Measurements from ENCODE around the gene TECTA.

The TECTA gene

DNA sequence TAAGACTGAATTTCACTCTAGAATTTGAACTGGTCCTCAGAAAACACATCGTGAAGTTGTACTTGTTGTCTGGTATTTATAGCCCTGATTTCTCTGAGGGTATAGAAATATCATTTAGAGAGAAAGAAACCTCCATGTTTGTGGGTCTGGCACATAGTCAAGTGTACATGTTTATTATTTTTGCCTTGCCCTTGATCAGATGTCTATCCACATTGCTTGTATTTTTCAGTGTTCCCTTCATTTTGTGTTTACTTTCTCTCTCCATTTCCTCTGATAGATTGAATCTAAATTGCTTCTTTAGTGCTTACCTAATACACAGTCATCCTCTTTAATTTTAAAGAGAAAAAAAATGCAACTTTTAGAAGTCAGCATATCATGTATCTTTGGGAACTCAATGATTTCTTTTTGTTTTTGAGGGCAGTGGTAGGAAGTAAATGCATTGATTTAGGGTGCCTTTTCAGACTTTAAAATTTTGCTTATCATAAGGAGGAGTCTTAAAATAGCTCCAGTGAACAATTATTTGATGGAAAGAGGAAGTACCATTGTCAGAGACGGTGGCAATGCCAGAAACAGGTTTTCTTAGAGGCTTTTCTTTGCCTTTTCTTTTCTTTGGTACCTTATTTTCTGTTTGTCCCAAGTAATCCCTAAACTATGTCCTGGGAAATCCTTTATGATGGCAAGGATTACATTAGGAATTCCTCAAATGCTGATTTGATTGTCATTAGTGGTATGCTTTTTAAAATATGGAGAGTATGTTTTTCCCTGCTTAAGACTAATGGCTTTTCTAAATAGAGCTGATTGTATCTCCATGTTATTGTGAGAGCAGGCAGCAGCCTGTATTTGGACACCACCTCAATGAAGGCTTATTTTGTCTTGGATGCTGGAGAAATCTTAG is 29.8 kb upstream of the TECTA start:
- no peak for DNase-seq (ENCODE audit: low read depth)
- TF ChIP-seq, protein P1, sequence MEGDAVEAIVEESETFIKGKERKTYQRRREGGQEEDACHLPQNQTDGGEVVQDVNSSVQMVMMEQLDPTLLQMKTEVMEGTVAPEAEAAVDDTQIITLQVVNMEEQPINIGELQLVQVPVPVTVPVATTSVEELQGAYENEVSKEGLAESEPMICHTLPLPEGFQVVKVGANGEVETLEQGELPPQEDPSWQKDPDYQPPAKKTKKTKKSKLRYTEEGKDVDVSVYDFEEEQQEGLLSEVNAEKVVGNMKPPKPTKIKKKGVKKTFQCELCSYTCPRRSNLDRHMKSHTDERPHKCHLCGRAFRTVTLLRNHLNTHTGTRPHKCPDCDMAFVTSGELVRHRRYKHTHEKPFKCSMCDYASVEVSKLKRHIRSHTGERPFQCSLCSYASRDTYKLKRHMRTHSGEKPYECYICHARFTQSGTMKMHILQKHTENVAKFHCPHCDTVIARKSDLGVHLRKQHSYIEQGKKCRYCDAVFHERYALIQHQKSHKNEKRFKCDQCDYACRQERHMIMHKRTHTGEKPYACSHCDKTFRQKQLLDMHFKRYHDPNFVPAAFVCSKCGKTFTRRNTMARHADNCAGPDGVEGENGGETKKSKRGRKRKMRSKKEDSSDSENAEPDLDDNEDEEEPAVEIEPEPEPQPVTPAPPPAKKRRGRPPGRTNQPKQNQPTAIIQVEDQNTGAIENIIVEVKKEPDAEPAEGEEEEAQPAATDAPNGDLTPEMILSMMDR (IDR thresholded peaks at IDR 0.05; ENCODE audit: insufficient read depth, low read depth, low read length, missing control alignments): no peak

DNA sequence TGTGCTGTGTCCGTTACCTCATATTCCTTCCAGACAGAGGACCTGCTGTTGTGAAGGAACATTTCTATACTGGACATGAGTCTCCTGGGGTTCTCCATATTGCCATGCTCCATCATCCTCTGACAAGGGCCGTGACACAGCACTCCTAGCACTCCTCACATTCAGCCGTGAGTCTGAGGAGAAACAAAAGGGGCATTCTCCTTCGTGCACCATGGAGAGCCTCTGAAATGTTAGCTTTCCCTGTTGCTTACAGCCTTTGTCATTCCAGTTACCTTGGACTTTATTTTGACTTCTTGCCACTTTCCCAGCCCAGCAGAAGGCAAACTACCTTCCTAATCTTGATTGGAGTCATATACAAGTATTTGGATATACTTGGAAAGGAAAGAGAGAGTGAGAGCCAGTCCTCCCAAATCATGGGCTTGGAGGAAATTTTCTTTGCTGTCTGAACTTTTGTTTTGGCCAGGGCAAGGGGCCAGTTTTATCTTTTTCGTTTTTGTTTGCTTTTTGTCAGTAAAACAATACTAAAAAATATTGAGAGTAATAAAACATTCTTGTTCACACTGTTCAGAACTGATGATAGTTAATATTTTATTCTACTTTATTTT is 29.1 kb upstream of the TECTA start:
- H3K4me3 ChIP-seq (ENCODE audit: low read length): no peak overlapping the region
- TF ChIP-seq, protein P1 (IDR thresholded peaks at IDR 0.05; ENCODE audit: insufficient read depth, low read depth, low read length, missing control alignments): no peak
- DNase-seq (ENCODE audit: low read depth): no peak

More for the DNA sequence above, 29.8 kb upstream of the TECTA start:
- no peak overlapping the region for H3K4me3 ChIP-seq (ENCODE audit: low read length)

DNA sequence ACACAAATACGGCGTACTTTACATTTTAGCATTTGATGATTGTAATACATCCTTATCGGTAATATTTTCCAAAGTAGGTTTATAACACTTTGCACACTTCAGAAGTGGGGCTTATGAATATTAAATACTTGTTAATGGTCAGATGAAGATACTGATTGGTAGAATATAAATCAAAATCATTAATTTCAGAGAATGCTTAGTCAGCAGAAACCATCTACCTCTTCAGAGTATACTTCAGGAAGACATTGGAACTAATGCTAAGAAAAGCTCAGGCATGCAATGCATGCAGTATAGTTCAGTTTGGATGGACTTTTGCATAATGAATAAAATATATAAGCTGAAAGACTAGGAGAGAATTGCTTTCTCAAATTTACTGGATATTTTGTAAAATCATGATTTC is 19.7 kb upstream of the TECTA start:
- no peak overlapping the region for H3K4me3 ChIP-seq (ENCODE audit: low read length)
- TF ChIP-seq, protein P1 (IDR thresholded peaks at IDR 0.05; ENCODE audit: insufficient read depth, low read depth, low read length, missing control alignments): no peak
- no peak for DNase-seq (ENCODE audit: low read depth)

- no peak for DNase-seq (ENCODE audit: low read depth)
- H3K4me3 ChIP-seq (ENCODE audit: low read length): no peak overlapping the region
- TF ChIP-seq, protein P1 (IDR thresholded peaks at IDR 0.05; ENCODE audit: insufficient read depth, low read depth, low read length, missing control alignments): no peak
Observed at GRCh38 chr11:121082219-121082618, 18.8 kb upstream of the TECTA start.

GRCh38 chr11:121082670-121083069 is 18.4 kb upstream of the TECTA start:
- DNase-seq (ENCODE audit: low read depth): peak; percentile 22

DNA sequence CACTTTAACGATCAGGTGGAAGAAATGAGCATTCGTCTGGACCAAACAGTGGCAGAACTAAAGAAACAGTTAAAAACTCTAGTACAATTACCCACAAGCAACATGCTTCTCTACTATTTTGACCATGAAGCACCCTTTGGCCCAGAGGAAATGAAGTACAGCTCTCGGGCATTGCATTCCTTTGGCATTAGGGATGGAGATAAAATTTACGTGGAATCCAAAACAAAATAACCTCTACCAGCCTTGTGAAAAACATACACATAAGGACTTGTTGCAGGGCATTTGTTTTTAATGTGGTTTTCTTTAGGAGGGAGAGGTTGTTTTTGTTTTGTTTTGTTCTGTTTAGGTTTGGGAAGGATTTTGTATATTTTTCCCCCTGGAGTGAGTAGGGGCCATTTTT is 14.2 kb upstream of the TECTA start:
- no peak overlapping the region for H3K4me3 ChIP-seq (ENCODE audit: low read length)
- TF ChIP-seq, protein P1 (IDR thresholded peaks at IDR 0.05; ENCODE audit: insufficient read depth, low read depth, low read length, missing control alignments): no peak
- no peak for DNase-seq (ENCODE audit: low read depth)

More at GRCh38 chr11:121082670-121083069, 18.4 kb upstream of the TECTA start:
- no peak overlapping the region for H3K4me3 ChIP-seq (ENCODE audit: low read length)
- TF ChIP-seq, protein P1 (IDR thresholded peaks at IDR 0.05; ENCODE audit: insufficient read depth, low read depth, low read length, missing control alignments): no peak
